DND-41 (cell line): ENCODE data around the gene NEMP2.

Experiments used
- ATAC-seq: fragments of 200-7000 bp; cut with Tn5 transposase; 3 replicates; pipeline ENCODE4 v1.9.1; 2021; ENCODE audit warnings: low read depth; ENCODE audit not compliant: insufficient read depth
- DNase-seq: peaks from one replicate; pipeline ENCODE4 v3.0.0-alpha.2; 2020
- H2AFZ ChIP-seq: 2 replicates; pipeline ENCODE4 v1.6.0; 2012; ENCODE audit warnings: low read depth, low read length
- H3K27ac ChIP-seq: 2 replicates; pipeline ENCODE4 v1.5.1; 2012; ENCODE audit warnings: low read length, inconsistent platforms
- H3K27me3 ChIP-seq: fragments of 200-600 bp; sonication (generic); 2 replicates; pipeline ENCODE4 v1.6.0; 2012; ENCODE audit warnings: low read length, mild to moderate bottlenecking, inconsistent platforms; ENCODE audit not compliant: insufficient read depth, poor library complexity
- H3K36me3 ChIP-seq: 2 replicates; pipeline ENCODE4 v1.5.1; 2012; ENCODE audit warnings: low read length, inconsistent platforms; ENCODE audit not compliant: insufficient read depth
- H3K4me1 ChIP-seq: 2 replicates; pipeline ENCODE4 v1.5.1; 2012; ENCODE audit warnings: mild to moderate bottlenecking, low read length; ENCODE audit not compliant: insufficient read depth
- H3K4me2 ChIP-seq: 2 replicates; pipeline ENCODE4 v1.6.0; 2012; ENCODE audit warnings: mild to moderate bottlenecking, moderate library complexity, low read length, inconsistent platforms; ENCODE audit not compliant: insufficient read depth
- H3K4me3 ChIP-seq, 2 experiments: fragments of 200-600 bp in 1 of 2; shearing (Covaris generic) in 1 of 2; 2 replicates each; pipeline ENCODE4 v1.5.1; 2012 to 2016; ENCODE audit warnings: inconsistent platforms in 2 of 2, low read length in 2 of 2, mild to moderate bottlenecking in 2 of 2, low read depth in 1 of 2, moderate library complexity in 1 of 2
- H3K79me2 ChIP-seq: 2 replicates; pipeline ENCODE4 v1.6.0; 2012; ENCODE audit warnings: low read length, inconsistent platforms; ENCODE audit not compliant: insufficient read depth
- H3K9ac ChIP-seq: 2 replicates; pipeline ENCODE4 v1.6.0; 2012; ENCODE audit warnings: low read depth, mild to moderate bottlenecking, inconsistent platforms, low read length, moderate library complexity
- H3K9me3 ChIP-seq: 2 replicates; pipeline ENCODE4 v1.5.1; 2012; ENCODE audit warnings: low read length, moderate library complexity, mild to moderate bottlenecking, inconsistent platforms; ENCODE audit not compliant: insufficient read depth, severe bottlenecking
- H4K20me1 ChIP-seq: 2 replicates; pipeline ENCODE4 v1.6.0; 2012; ENCODE audit warnings: low read length; ENCODE audit not compliant: insufficient read depth
- CTCF ChIP-seq: IDR thresholded peaks from 2 replicates; pipeline ENCODE4 v1.5.1; 2012; ENCODE audit warnings: borderline replicate concordance, low read length, moderate library complexity, mild to moderate bottlenecking; ENCODE audit not compliant: poor library complexity, severe bottlenecking; ENCODE audit errors: extremely low read depth
- EZH2 ChIP-seq: IDR thresholded peaks from 3 replicates; pipeline ENCODE4 v1.6.1; 2012; ENCODE audit warnings: borderline replicate concordance, low read depth, mild to moderate bottlenecking, moderate library complexity, low read length, inconsistent platforms; ENCODE audit not compliant: severe bottlenecking

The NEMP2 gene

GRCh38 chr2:190574169-190574568, 39.6 kb upstream of the NEMP2 start:
- H4K20me1 ChIP-seq: no peaks in the 10 kb centered on the region
- H2AFZ ChIP-seq: no peak overlapping the region
- H3K27ac ChIP-seq: no peak overlapping the region
- DNase-seq (no peak), ATAC-seq (no peak)
- no peaks in the 10 kb centered on the region for H3K36me3 ChIP-seq
- no peaks in the 10 kb centered on the region for H3K9me3 ChIP-seq
- H3K27me3 ChIP-seq: no peaks in the 10 kb centered on the region
- TF ChIP-seq EZH2 (no peak), CTCF (no peak)
- no peaks in the 10 kb centered on the region for H3K79me2 ChIP-seq
- no peak overlapping the region for H3K4me2 ChIP-seq
- H3K9ac ChIP-seq: no peak overlapping the region
- no peak overlapping the region for H3K4me3 ChIP-seq
- no peaks in the 10 kb centered on the region for H3K4me1 ChIP-seq

- no peak overlapping the region for H3K9ac ChIP-seq
- no peak overlapping the region for H2AFZ ChIP-seq
- no peaks in the 10 kb centered on the region for H3K79me2 ChIP-seq
- H3K9me3 ChIP-seq: peaks cover 4% of the 10 kb centered on the region
- no peak for DNase-seq
- no peak overlapping the region for H3K27ac ChIP-seq
- H3K4me2 ChIP-seq: no peak overlapping the region
- no peak overlapping the region for H3K4me3 ChIP-seq
- no peaks in the 10 kb centered on the region for H3K4me1 ChIP-seq
- no peaks in the 10 kb centered on the region for H3K36me3 ChIP-seq
- no peaks in the 10 kb centered on the region for H3K27me3 ChIP-seq
- TF ChIP-seq CTCF (no peak), EZH2 (no peak)
- ATAC-seq: no peak
- H4K20me1 ChIP-seq: no peaks in the 10 kb centered on the region
These were observed 37.7 kb upstream of the NEMP2 start for GRCh38 chr2:190572246-190572645.

GRCh38 chr2:190571686-190572085, 37.2 kb upstream of the NEMP2 start:
- no peak overlapping the region for H3K4me2 ChIP-seq
- ATAC-seq (0 out of 3 replicates have a peak, but pooled peaks have one; percentile 60), DNase-seq (no peak)
- H3K4me3 ChIP-seq: no peak overlapping the region
- H3K79me2 ChIP-seq: no peaks in the 10 kb centered on the region
- H3K9me3 ChIP-seq: peaks cover 4% of the 10 kb centered on the region
- no peak overlapping the region for H3K27ac ChIP-seq
- no peak for TF ChIP-seq EZH2
- TF ChIP-seq CTCF: no peak
- no peaks in the 10 kb centered on the region for H3K4me1 ChIP-seq
- H4K20me1 ChIP-seq: no peaks in the 10 kb centered on the region
- H2AFZ ChIP-seq: no peak overlapping the region
- H3K36me3 ChIP-seq: no peaks in the 10 kb centered on the region
- no peak overlapping the region for H3K9ac ChIP-seq
- no peaks in the 10 kb centered on the region for H3K27me3 ChIP-seq

- H3K4me2 ChIP-seq: no peak overlapping the region
- peaks cover 4% of the 10 kb centered on the region for H3K9me3 ChIP-seq
- H3K4me1 ChIP-seq: no peaks in the 10 kb centered on the region
- H3K79me2 ChIP-seq: no peaks in the 10 kb centered on the region
- no peak overlapping the region for H3K4me3 ChIP-seq
- DNase-seq: no peak
- H4K20me1 ChIP-seq: no peaks in the 10 kb centered on the region
- no peak overlapping the region for H2AFZ ChIP-seq
- no peak overlapping the region for H3K9ac ChIP-seq
- H3K27me3 ChIP-seq: no peaks in the 10 kb centered on the region
- ATAC-seq: no peak
- no peaks in the 10 kb centered on the region for H3K36me3 ChIP-seq
- H3K27ac ChIP-seq: no peak overlapping the region
- no peak for TF ChIP-seq CTCF
- TF ChIP-seq EZH2: no peak
These were observed 36.3 kb upstream of the NEMP2 start for GRCh38 chr2:190570871-190571270.
